Stomach (tissue), 9 donors: Measurements from ENCODE around the gene FBXL7. TPM values are rescaled to one million over a fixed set of nuclear protein-coding genes. Genes with fewer than 3 reads are reported as not detected.

ENCODE experiments used
- DNase-seq, 2 donors: peaks; one replicate each; pipeline versions ENCODE4 v3.0.0 to v3.0.0-alpha.2; 2013 to 2019
- H3K27ac ChIP-seq, 5 donors: fragments of 200-600 bp in 4 of 5; sonication (generic) in 4 of 5; one replicate each; pipeline ENCODE4 v1.5.1; 2013 to 2019; ENCODE audit warnings: mild to moderate bottlenecking in 1 of 5, moderate library complexity in 1 of 5
- H3K27me3 ChIP-seq, 3 donors: fragments of 200-600 bp; sonication (generic); one replicate each; pipeline ENCODE4 v1.5.1; 2017 to 2019; ENCODE audit warnings: mixed run types in 1 of 3
- H3K36me3 ChIP-seq, 4 donors: fragments of 200-600 bp; sonication (generic); 1 replicate in 3 of 4; 2 replicates in 1 of 4; pipeline ENCODE4 v1.5.1; 2016 to 2019
- H3K4me1 ChIP-seq, 4 donors: fragments of 200-600 bp; sonication (generic); one replicate each; pipeline ENCODE4 v1.5.1; 2016 to 2019
- H3K4me3 ChIP-seq, 4 donors: fragments of 200-600 bp; sonication (generic) in 3 of 4; one replicate each; pipeline ENCODE4 v1.5.1; 2016 to 2019; ENCODE audit warnings: mild to moderate bottlenecking in 1 of 4
- H3K9me3 ChIP-seq, 4 donors: fragments of 200-600 bp; sonication (generic); one replicate each; pipeline ENCODE4 v1.5.1; 2016 to 2019
- EP300 ChIP-seq: sonication (generic); formaldehyde crosslinking; IDR thresholded peaks from one replicate; pipeline ENCODE4 v1.6.1; 2017; ENCODE audit warnings: antibody characterized with exemption
- POLR2A ChIP-seq, 4 donors: fragments of 450-650 bp; IDR thresholded peaks; one replicate each; pipeline ENCODE4 v1.6.1; 2016; ENCODE audit warnings: antibody characterized with exemption in 4 of 4, control low read depth in 2 of 4, mild to moderate bottlenecking in 1 of 4, moderate library complexity in 1 of 4
- POLR2AphosphoS5 ChIP-seq, 3 donors: sonication (generic); formaldehyde crosslinking; IDR thresholded peaks; one replicate each; pipeline ENCODE4 v1.6.1; 2016; ENCODE audit warnings: antibody characterized with exemption in 3 of 3
- WGBS, 5 donors: extraction: QIAGEN DNeasy Blood & Tissue Kit in 3 of 5; methylation state at CpG; one replicate each; pipeline versions ENCODE4 v1.1.5 to v1.1.7; 2013 to 2018; 5-methylcytosine and 5-hydroxymethylcytosine counted together
- intact Hi-C: fragments of 100-400 bp; cut with DNase I; formaldehyde crosslinking; loops from one replicate; pipeline ENCODE4 v1.15.1; 2023; ENCODE audit warnings: low total_unique reads
- polyA plus RNA-seq, 3 donors: library from polyadenylated mRNA; stranded (reverse); fragments of 200-250 nt; gene quantifications; one replicate each; pipeline ENCODE4 v1.2.3, GENCODE V29; 2013
- total RNA-seq, 5 donors: library from RNA; depleted of rRNA; stranded (reverse); fragments of >200 nt; gene quantifications; one replicate each; pipeline versions ENCODE4 v1.1.0 to v1.2.3, GENCODE V29; 2014 to 2016
- TF ChIP-seq, protein P1 (sequence below), 7 experiments: fragments of 450-650 bp in 4 of 7; fragments of 200-600 bp in 3 of 7; sonication (generic) in 3 of 7; IDR thresholded peaks; one replicate each; pipeline ENCODE4 v1.5.1; 2016 to 2019; ENCODE audit warnings: antibody characterized with exemption in 7 of 7, control low read depth in 2 of 7, mild to moderate bottlenecking in 1 of 7
- donor health status: healthy with polysubstance abuse.
- donor health status: Bipolar disorder and iron deficiency.
- donor health status: healthy.

Gene FBXL7
- total and polyA plus RNA-seq, 8 donors, result 3.6 to 17.1 (median 6.8) TPM

GRCh38 chr5:15571081-15571480, 71.1 kb downstream of the FBXL7 start:
- WGBS, 5 donors, result 66 to 93% (median 83%) methylated on average over 1 of the region's 1 CpG
- H3K4me3 ChIP-seq, result no peak overlapping the region
- intact Hi-C loops, result no loop called here

DNA sequence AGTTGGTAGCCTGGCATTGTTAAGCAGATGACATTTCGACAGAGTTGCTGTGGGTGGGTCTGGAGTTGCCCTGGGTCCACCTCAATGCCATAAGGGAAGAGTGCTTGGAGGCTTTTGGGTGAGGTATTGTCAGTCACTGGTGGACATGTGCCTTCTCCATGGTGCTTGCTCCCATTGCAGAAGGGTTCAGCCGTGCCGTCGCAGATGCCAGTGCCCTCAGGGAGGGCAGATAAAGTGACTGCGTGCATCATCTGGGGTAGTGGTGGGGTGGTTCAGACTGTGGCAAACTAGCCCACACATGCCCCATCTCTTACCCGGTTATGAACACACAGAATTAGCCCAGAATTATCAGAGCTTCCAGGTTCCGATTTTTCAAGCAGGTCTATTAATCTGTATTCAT, 71.6 kb downstream of the FBXL7 start:
- Histone ChIP-seq H3K27me3 (no peaks in the 10 kb centered on the region), H3K27ac (no peak overlapping the region), H3K36me3 (no peaks in the 10 kb centered on the region), H3K4me1 (peaks cover 0 to 16% (median 7%) of the 10 kb centered on the region in 4 donors), H3K9me3 (no peaks in the 10 kb centered on the region), H3K4me3 (no peak overlapping the region)
- DNase-seq, result no peak
- intact Hi-C loops, result no loop called here
- WGBS, 5 donors, result 84 to 93% (median 87%) methylated on average over 6 to 7 of the region's 7 CpGs
- TF ChIP-seq POLR2A (IDR thresholded peaks at IDR 0.05), result no peak
- TF ChIP-seq, protein P1, sequence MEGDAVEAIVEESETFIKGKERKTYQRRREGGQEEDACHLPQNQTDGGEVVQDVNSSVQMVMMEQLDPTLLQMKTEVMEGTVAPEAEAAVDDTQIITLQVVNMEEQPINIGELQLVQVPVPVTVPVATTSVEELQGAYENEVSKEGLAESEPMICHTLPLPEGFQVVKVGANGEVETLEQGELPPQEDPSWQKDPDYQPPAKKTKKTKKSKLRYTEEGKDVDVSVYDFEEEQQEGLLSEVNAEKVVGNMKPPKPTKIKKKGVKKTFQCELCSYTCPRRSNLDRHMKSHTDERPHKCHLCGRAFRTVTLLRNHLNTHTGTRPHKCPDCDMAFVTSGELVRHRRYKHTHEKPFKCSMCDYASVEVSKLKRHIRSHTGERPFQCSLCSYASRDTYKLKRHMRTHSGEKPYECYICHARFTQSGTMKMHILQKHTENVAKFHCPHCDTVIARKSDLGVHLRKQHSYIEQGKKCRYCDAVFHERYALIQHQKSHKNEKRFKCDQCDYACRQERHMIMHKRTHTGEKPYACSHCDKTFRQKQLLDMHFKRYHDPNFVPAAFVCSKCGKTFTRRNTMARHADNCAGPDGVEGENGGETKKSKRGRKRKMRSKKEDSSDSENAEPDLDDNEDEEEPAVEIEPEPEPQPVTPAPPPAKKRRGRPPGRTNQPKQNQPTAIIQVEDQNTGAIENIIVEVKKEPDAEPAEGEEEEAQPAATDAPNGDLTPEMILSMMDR (IDR thresholded peaks at IDR 0.05), result no peak

More at GRCh38 chr5:15571081-15571480, 71.1 kb downstream of the FBXL7 start:
- DNase-seq, result no peak
- H3K36me3 ChIP-seq, result no peaks in the 10 kb centered on the region
- no peaks in the 10 kb centered on the region for H3K9me3 ChIP-seq
- peaks cover 0 to 16% (median 7%) of the 10 kb centered on the region in 4 donors for H3K4me1 ChIP-seq
- TF ChIP-seq EP300 (no peak), POLR2AphosphoS5 (IDR thresholded peaks at IDR 0.05) (no peak), POLR2A (IDR thresholded peaks at IDR 0.05) (no peak)
- TF ChIP-seq, protein P1 (IDR thresholded peaks at IDR 0.05), result no peak
- H3K27ac ChIP-seq, result no peak overlapping the region
- no peaks in the 10 kb centered on the region for H3K27me3 ChIP-seq

DNA sequence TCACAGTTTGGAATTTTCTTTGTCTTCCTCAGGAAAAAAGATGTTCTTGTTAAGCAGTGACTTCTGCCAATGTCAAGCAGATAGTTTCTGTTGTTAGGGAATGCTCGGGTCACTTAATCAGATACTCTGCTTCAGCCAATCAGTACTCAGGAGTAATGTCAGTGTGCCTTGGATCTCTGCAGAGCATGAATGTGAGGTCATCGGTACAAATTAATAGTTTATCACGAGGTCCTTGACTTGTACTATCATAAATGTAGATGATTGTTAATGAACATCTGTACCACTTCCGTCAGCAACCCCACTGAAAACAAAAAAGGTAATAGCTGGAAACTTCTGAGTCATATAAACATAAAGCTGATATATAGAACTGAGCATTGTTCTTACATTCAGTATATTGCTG, 73.6 kb downstream of the FBXL7 start:
- peaks cover 0 to 22% (median 7%) of the 10 kb centered on the region in 4 donors for H3K4me1 ChIP-seq
- H3K36me3 ChIP-seq, result no peaks in the 10 kb centered on the region
- H3K27ac ChIP-seq, result no peak overlapping the region
- no peak for DNase-seq
- no peaks in the 10 kb centered on the region for H3K9me3 ChIP-seq
- H3K27me3 ChIP-seq, result no peaks in the 10 kb centered on the region
- 58 to 73% (median 72%) methylated on average over 4 of the region's 4 CpGs for WGBS, 5 donors
- TF ChIP-seq EP300, result no peak
- no peak for TF ChIP-seq POLR2A (IDR thresholded peaks at IDR 0.05)
- TF ChIP-seq, protein P1 (IDR thresholded peaks at IDR 0.05), result no peak
- no peak for TF ChIP-seq POLR2AphosphoS5 (IDR thresholded peaks at IDR 0.05)
- intact Hi-C loops, result no loop called here
- no peak overlapping the region for H3K4me3 ChIP-seq

GRCh38 chr5:15574128-15574527, 74.1 kb downstream of the FBXL7 start:
- Histone ChIP-seq H3K36me3 (no peaks in the 10 kb centered on the region), H3K4me1 (peaks cover 0 to 28% (median 7%) of the 10 kb centered on the region in 4 donors), H3K4me3 (no peak overlapping the region), H3K9me3 (no peaks in the 10 kb centered on the region), H3K27ac (no peak overlapping the region), H3K27me3 (no peaks in the 10 kb centered on the region)
- TF ChIP-seq EP300 (no peak), POLR2AphosphoS5 (IDR thresholded peaks at IDR 0.05) (no peak), POLR2A (IDR thresholded peaks at IDR 0.05) (no peak)
- TF ChIP-seq, protein P1 (IDR thresholded peaks at IDR 0.05), result no peak
- WGBS, 5 donors, result 58 to 77% (median 73%) methylated on average over 1 of the region's 1 CpG
- intact Hi-C loops, result no loop called here
- DNase-seq, result no peak
